ENCODE results near the gene EYA3. TPM values are rescaled to one million over a fixed set of nuclear protein-coding genes. Genes with fewer than 3 reads are reported as not detected.

EYA3 gene
- total RNA-seq, 1 donor from 2014 or later, result 15.7 TPM

- TF ChIP-seq, protein P1, sequence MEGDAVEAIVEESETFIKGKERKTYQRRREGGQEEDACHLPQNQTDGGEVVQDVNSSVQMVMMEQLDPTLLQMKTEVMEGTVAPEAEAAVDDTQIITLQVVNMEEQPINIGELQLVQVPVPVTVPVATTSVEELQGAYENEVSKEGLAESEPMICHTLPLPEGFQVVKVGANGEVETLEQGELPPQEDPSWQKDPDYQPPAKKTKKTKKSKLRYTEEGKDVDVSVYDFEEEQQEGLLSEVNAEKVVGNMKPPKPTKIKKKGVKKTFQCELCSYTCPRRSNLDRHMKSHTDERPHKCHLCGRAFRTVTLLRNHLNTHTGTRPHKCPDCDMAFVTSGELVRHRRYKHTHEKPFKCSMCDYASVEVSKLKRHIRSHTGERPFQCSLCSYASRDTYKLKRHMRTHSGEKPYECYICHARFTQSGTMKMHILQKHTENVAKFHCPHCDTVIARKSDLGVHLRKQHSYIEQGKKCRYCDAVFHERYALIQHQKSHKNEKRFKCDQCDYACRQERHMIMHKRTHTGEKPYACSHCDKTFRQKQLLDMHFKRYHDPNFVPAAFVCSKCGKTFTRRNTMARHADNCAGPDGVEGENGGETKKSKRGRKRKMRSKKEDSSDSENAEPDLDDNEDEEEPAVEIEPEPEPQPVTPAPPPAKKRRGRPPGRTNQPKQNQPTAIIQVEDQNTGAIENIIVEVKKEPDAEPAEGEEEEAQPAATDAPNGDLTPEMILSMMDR (IDR thresholded peaks at IDR 0.05), result peak; percentile 49
- peak overlapping the region; percentile 96 for H3K4me3 Mint-ChIP-seq (ENCODE audit: unreplicated experiment)
- DNase-seq (ENCODE audit: low spot score), result no peak
- H3K27ac Mint-ChIP-seq (ENCODE audit: unreplicated experiment), result peak overlapping the region; percentile 97
- H3K27me3 Mint-ChIP-seq (ENCODE audit: low read depth), result peaks cover 1% of the 10 kb centered on the region
- no peaks in the 10 kb centered on the region for H3K36me3 Mint-ChIP-seq (ENCODE audit: low read depth)
- no peaks in the 10 kb centered on the region for H3K9me3 Mint-ChIP-seq (ENCODE audit: low read depth)
- peaks cover 25% of the 10 kb centered on the region for H3K4me1 Mint-ChIP-seq (ENCODE audit: low read depth)
These were observed 719 bp downstream of the EYA3 start for GRCh38 chr1:28087614-28088167.

DNA sequence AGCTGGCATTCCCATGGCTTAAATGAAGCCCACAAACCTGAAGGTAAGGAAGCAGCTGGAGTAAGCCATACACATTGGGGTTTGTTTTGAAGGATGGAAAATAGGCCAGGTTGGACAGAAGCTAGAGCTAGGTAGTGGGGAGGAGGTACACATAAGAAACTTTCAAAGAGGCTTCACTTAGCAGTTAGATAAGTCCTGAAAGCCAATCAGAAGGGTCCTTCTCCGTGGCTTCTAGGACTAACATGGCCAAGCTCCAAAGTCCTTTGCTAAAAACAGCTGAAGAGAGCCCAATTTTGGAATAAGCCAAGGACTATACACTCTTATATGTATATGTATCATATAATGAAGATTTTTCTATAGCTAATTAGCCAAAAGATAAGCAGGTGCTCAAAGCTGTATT lies 1.8 kb downstream of the EYA3 start:
- H3K4me3 Mint-ChIP-seq (ENCODE audit: unreplicated experiment), result no peak overlapping the region

GRCh38 chr1:28085129-28085528 lies 3.3 kb downstream of the EYA3 start:
- no peaks in the 10 kb centered on the region for H3K9me3 Mint-ChIP-seq (ENCODE audit: low read depth)
- H3K27ac Mint-ChIP-seq (ENCODE audit: unreplicated experiment), result no peak overlapping the region
- no peak for DNase-seq (ENCODE audit: low spot score)
- H3K36me3 Mint-ChIP-seq (ENCODE audit: low read depth), result no peaks in the 10 kb centered on the region
- peaks cover 25% of the 10 kb centered on the region for H3K4me1 Mint-ChIP-seq (ENCODE audit: low read depth)
- H3K4me3 Mint-ChIP-seq (ENCODE audit: unreplicated experiment), result no peak overlapping the region
- TF ChIP-seq, protein P1 (IDR thresholded peaks at IDR 0.05), result no peak
- H3K27me3 Mint-ChIP-seq (ENCODE audit: low read depth), result no peaks in the 10 kb centered on the region

More for the DNA sequence above, 1.8 kb downstream of the EYA3 start:
- Mint-ChIP-seq H3K36me3 (ENCODE audit: low read depth) (no peaks in the 10 kb centered on the region), H3K27ac (ENCODE audit: unreplicated experiment) (no peak overlapping the region), H3K4me1 (ENCODE audit: low read depth) (peaks cover 25% of the 10 kb centered on the region), H3K9me3 (ENCODE audit: low read depth) (no peaks in the 10 kb centered on the region), H3K27me3 (ENCODE audit: low read depth) (no peaks in the 10 kb centered on the region)
- DNase-seq (ENCODE audit: low spot score), result no peak
- TF ChIP-seq, protein P1 (IDR thresholded peaks at IDR 0.05), result no peak

- H3K27me3 Mint-ChIP-seq (ENCODE audit: low read depth), result no peaks in the 10 kb centered on the region
- TF ChIP-seq, protein P1 (IDR thresholded peaks at IDR 0.05), result no peak
- no peak overlapping the region for H3K27ac Mint-ChIP-seq (ENCODE audit: unreplicated experiment)
- no peak for DNase-seq (ENCODE audit: low spot score)
- no peak overlapping the region for H3K4me3 Mint-ChIP-seq (ENCODE audit: unreplicated experiment)
- H3K4me1 Mint-ChIP-seq (ENCODE audit: low read depth), result peaks cover 35% of the 10 kb centered on the region
- H3K36me3 Mint-ChIP-seq (ENCODE audit: low read depth), result no peaks in the 10 kb centered on the region
- no peaks in the 10 kb centered on the region for H3K9me3 Mint-ChIP-seq (ENCODE audit: low read depth)
These were observed 4.5 kb downstream of the EYA3 start for GRCh38 chr1:28083876-28084275.

DNA sequence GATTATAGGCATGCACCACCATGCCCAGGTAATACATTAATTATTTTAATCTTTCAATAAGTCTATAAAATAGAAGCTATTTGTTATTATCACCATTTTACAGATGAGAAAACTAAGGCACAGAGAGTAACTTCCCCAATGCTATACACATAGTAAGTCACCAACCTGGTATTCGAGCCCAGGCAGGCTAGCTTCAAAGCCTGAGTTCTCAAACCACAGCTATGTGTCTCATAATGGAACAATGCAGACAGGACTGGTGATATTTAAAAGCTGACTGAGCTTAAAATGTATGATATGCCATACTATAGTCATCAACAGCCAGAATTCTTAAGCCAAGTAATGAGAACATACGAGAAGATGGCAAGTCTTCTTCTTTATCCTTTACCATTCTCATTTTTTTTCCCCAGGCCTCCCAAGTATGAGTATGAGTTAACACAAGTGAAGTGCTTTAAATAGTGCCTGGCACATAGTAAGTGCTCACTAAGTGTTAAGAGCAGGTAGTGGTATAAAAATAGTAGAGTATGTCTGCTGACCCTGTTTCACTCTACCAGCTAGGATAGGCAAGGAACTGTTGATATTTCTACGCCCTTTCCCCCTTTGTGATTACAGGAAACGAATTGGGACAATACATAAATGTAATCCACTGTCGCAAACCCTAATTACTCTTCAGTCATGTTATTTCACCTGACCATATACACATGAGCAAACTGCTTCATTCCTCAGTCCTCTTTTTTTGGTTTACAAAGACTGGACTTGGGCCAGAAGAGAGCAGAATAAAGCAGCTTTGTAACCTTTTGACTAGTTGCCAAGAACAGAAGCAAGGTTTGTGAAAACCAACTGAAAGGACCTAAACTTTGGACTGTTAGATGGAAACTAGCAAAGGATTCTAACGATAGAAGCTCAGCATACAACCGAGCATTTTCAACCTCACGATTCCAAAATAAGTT lies 9.5 kb downstream of the EYA3 start:
- no peaks in the 10 kb centered on the region for H3K9me3 Mint-ChIP-seq (ENCODE audit: low read depth)
- H3K4me3 Mint-ChIP-seq (ENCODE audit: unreplicated experiment), result no peak overlapping the region
- peaks cover 50% of the 10 kb centered on the region for H3K4me1 Mint-ChIP-seq (ENCODE audit: low read depth)
- H3K27ac Mint-ChIP-seq (ENCODE audit: unreplicated experiment), result peak overlapping the region; percentile 41
- DNase-seq (ENCODE audit: low spot score), result no peak
- no peaks in the 10 kb centered on the region for H3K27me3 Mint-ChIP-seq (ENCODE audit: low read depth)
- TF ChIP-seq, protein P1 (IDR thresholded peaks at IDR 0.05), result no peak
- no peaks in the 10 kb centered on the region for H3K36me3 Mint-ChIP-seq (ENCODE audit: low read depth)
